C4-2B (cell line): ENCODE results near the gene NELL1.

Experiments
- CTCF ChIP-seq: fragments of 450-650 bp; conservative IDR thresholded peaks from 2 replicates; pipeline ENCODE4 v1.5.1; 2017; ENCODE audit warnings: mild to moderate bottlenecking
- ZFX ChIP-seq: fragments of 450-650 bp; IDR thresholded peaks from 2 replicates; pipeline ENCODE4 v1.6.1; 2017

- TF ChIP-seq CTCF (no peak), ZFX (no peak)
Measured at GRCh38 chr11:20670932-20671403, 1.6 kb downstream of the NELL1 start.
